Neural crest cell (in vitro differentiated cells): ENCODE data around the gene KCP. TPM values are rescaled to one million over a fixed set of nuclear protein-coding genes. Genes with fewer than 3 reads are reported as not detected.

Source experiments
- DNase-seq: peaks from one replicate; pipeline ENCODE4 v3.0.0; 2021; ENCODE audit warnings: low read depth, mixed read lengths, low spot score
- H3K27ac Mint-ChIP-seq: one replicate; pipeline ENCODE4 v1.8.0; 2021; ENCODE audit warnings: mild to moderate bottlenecking, mixed read lengths; ENCODE audit not compliant: unreplicated experiment
- H3K27me3 Mint-ChIP-seq: 2 replicates; pipeline ENCODE4 v1.8.0; 2021; ENCODE audit warnings: low read depth, mild to moderate bottlenecking, mixed read lengths
- H3K36me3 Mint-ChIP-seq: 2 replicates; pipeline ENCODE4 v1.8.0; 2021; ENCODE audit warnings: low read depth, mild to moderate bottlenecking, mixed read lengths
- H3K4me1 Mint-ChIP-seq: 2 replicates; pipeline ENCODE4 v1.8.0; 2021; ENCODE audit warnings: mixed read lengths
- H3K4me3 Mint-ChIP-seq: one replicate; pipeline ENCODE4 v1.8.0; 2021; ENCODE audit warnings: mild to moderate bottlenecking, mixed read lengths
- H3K9me3 Mint-ChIP-seq: 2 replicates; pipeline ENCODE4 v1.8.0; 2021; ENCODE audit warnings: mixed read lengths
- CTCF ChIP-seq: fragments of 200-600 bp; sonication (generic); conservative IDR thresholded peaks from 2 replicates; pipeline ENCODE4 v1.5.0; 2021; ENCODE audit warnings: antibody characterized with exemption, mild to moderate bottlenecking
- total RNA-seq: library from RNA; stranded (reverse); gene quantifications from 2 replicates; pipeline ENCODE4 v1.2.1, GENCODE V29; 2021

KCP gene
- total RNA-seq, 1 donor from 2014 or later = 2.9 TPM

DNA sequence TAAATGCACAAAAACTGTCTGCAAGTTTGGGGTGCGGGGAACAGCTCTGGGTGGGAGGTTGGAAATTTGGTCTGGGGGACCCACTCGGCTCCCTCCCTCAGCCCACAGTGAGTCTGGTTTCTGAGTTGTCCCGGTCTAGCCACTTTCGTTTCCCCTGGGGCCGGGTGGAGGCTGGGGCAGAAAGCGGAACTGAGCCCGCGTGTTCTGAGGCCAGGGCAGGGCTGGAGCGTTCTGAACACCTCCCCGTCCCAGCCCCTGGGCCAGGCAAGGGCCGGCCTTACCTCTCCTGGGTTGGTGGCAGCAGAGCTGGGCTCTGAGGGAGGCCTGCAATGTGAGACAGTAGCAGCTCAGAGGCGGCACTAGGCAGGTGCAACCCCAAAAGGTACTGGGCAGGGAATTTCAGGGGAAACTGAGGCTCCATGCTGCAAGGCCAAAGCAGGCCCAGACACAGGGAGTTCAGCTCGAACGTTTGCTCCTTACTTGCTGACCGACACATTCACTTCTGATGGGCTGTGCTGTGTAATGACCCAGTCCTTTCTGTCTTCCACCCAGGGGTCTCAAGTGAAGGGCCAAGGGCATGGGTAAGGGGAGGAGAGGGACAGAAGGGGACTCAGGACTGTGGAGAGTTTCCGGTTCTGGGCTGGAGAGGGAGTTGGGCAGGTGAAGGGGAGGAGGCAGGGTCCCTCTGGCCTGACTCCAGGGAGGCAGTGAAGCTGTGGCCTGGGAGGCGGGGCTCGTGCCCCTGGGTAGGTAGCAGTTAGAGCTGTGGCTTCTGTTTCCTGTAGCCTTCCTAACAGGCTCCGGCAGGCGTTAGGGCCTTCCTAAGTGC lies 30.2 kb upstream of the KCP start:
- Mint-ChIP-seq H3K4me3 (no peak overlapping the region), H3K9me3 (no peaks in the 10 kb centered on the region), H3K36me3 (peaks cover 2% of the 10 kb centered on the region), H3K4me1 (peaks cover 12% of the 10 kb centered on the region), H3K27ac (no peak overlapping the region), H3K27me3 (peaks cover 59% of the 10 kb centered on the region)
- TF ChIP-seq CTCF = no peak
- DNase-seq = no peak

DNA sequence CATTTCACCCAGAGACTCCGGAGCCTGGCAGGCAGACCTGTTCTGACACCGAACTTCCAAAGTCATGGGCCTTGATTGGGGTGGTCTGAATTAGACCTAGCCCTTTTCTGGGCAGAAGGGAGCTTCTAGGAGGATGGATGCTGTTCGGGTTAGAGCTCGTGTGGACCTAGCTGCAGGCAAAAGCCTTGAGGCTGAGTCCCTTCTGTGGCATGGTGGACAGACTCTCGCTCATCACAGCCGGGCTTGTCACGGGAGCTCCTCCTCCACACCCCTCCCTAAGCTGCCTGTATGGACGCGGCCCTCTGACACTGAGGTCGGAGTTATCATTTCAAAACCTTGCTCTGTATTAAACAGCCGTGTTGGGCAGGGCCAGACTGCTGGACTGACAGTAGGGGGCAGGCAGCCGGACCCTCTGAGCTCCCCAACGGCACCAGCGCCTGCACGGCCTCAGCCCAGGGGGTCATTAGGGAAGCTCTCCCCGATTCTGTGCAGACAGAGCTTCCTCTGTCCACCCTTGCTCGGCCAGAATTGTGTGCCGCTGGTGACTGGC lies 29.4 kb upstream of the KCP start:
- Mint-ChIP-seq H3K4me3 (peak overlapping the region; percentile 19), H3K9me3 (no peaks in the 10 kb centered on the region), H3K4me1 (peaks cover 12% of the 10 kb centered on the region), H3K36me3 (peaks cover 2% of the 10 kb centered on the region), H3K27ac (no peak overlapping the region), H3K27me3 (peaks cover 66% of the 10 kb centered on the region)
- TF ChIP-seq CTCF = no peak
- DNase-seq = no peak

DNA sequence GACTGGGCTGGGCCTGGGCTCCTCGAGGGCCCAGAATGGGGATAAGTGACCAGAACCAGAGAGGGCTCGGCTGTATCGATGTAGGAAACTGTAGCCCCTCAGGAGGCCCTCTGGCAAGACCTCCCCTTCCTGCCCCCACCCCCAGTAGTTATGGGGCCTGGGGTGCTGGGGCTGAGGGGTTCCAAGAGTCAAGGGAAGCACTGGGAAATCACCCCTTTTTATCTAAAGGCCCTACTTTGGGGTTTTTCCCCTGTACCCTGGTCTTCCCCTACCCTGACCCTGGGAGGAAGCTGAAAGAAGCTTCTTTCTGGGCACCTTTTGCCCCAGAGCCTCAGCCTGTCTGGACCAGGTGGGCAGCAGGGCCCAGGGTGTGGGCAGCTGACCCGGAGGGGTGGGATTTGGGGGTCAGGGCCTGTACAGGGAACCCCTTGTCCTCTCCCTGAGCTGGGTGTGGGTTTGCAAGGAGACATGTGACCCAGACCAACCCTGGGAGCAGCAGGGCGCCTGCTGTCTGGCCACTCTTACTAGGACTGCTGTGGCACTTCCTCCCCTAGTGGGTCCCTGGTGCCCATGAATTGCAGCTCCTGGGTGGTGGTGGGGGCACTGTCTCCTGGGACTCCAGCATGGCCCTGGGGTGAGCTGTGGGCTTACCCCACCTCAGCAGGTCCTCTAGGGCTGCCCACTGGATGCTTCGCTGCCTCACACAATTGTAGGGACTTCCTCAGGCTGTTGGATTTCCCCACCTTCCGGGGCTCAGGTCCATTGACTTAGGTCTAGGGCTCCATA lies 28.8 kb upstream of the KCP start:
- peaks cover 67% of the 10 kb centered on the region for H3K27me3 Mint-ChIP-seq
- no peaks in the 10 kb centered on the region for H3K9me3 Mint-ChIP-seq
- peak overlapping the region; percentile 19 for H3K4me3 Mint-ChIP-seq
- H3K36me3 Mint-ChIP-seq = peaks cover 2% of the 10 kb centered on the region
- TF ChIP-seq CTCF = no peak
- H3K4me1 Mint-ChIP-seq = peaks cover 12% of the 10 kb centered on the region
- no peak for DNase-seq
- no peak overlapping the region for H3K27ac Mint-ChIP-seq

GRCh38 chr7:128938544-128939074 lies 28.1 kb upstream of the KCP start:
- no peak for DNase-seq
- peaks cover 2% of the 10 kb centered on the region for H3K36me3 Mint-ChIP-seq
- TF ChIP-seq CTCF = no peak
- H3K27ac Mint-ChIP-seq = no peak overlapping the region
- H3K27me3 Mint-ChIP-seq = peaks cover 73% of the 10 kb centered on the region
- H3K9me3 Mint-ChIP-seq = no peaks in the 10 kb centered on the region
- peak overlapping the region; percentile 71 for H3K4me3 Mint-ChIP-seq
- H3K4me1 Mint-ChIP-seq = peaks cover 12% of the 10 kb centered on the region
